COLO829 (cell line): Measurements from ENCODE around the gene ZMYND19.
"Not testable (repeated sequence)": the region's sequence is repeated elsewhere in the genome, so short reads cannot be mapped to it uniquely, and the experiment has no call there.

Experiments used
- DNase-seq: peaks from one replicate; pipeline ENCODE4 v3.0.0; 2012; ENCODE audit warnings: low spot score

The ZMYND19 gene

GRCh38 chr9:137588891-137589290 is 1.4 kb downstream of the ZMYND19 start:
- no peak for DNase-seq

- DNase-seq = no peak
Measured at GRCh38 chr9:137588311-137588710, 2.0 kb downstream of the ZMYND19 start.

GRCh38 chr9:137586854-137587253 is 3.5 kb downstream of the ZMYND19 start:
- no peak for DNase-seq

- no peak for DNase-seq
Measured at GRCh38 chr9:137583957-137584356, 6.4 kb downstream of the ZMYND19 start.

GRCh38 chr9:137583347-137583746 is 7.0 kb downstream of the ZMYND19 start:
- no peak for DNase-seq

- DNase-seq = no peak
Measured at GRCh38 chr9:137582286-137582860, 7.9 kb downstream of the ZMYND19 start.

GRCh38 chr9:137581361-137582285 is 8.7 kb downstream of the ZMYND19 start:
- no peak for DNase-seq

- no peak for DNase-seq
Measured at GRCh38 chr9:137580954-137581322, 9.4 kb downstream of the ZMYND19 start.

GRCh38 chr9:137580209-137580953 is 9.9 kb downstream of the ZMYND19 start:
- no peak for DNase-seq

- no peak for DNase-seq
Measured at GRCh38 chr9:137579259-137579604, 11.1 kb downstream of the ZMYND19 start.

GRCh38 chr9:137578518-137579258 is 11.6 kb downstream of the ZMYND19 start, which contains the start of gene DPH7:
TSS of gene DPH7 (minus strand) at chr9:137578925. CDS start at chr9:137578777, 148 bp downstream.
- DNase-seq = peak; percentile 88

GRCh38 chr9:137575716-137576411 is 14.4 kb downstream of the ZMYND19 start:
- DNase-seq = no peak

GRCh38 chr9:137575364-137575715 is 15.0 kb downstream of the ZMYND19 start:
- DNase-seq = no peak

- DNase-seq = no peak
Measured at GRCh38 chr9:137574192-137574591, 16.1 kb downstream of the ZMYND19 start.

GRCh38 chr9:137570566-137570965 is 19.7 kb downstream of the ZMYND19 start:
- DNase-seq = no peak

GRCh38 chr9:137569609-137570203 is 20.6 kb downstream of the ZMYND19 start:
- DNase-seq = no peak

GRCh38 chr9:137568445-137568844 is 21.9 kb downstream of the ZMYND19 start:
- DNase-seq = not testable (repeated sequence)

GRCh38 chr9:137564817-137565411 is 25.4 kb downstream of the ZMYND19 start:
- DNase-seq = no peak

- DNase-seq = no peak
Measured at GRCh38 chr9:137564134-137564533, 26.2 kb downstream of the ZMYND19 start.

- no peak for DNase-seq
Measured at GRCh38 chr9:137558127-137558526, 32.2 kb downstream of the ZMYND19 start.
